Epithelial cell of proximal tubule (primary cell): ENCODE measurements around the gene PLGRKT. TPM values are rescaled to one million over a fixed set of nuclear protein-coding genes. Genes with fewer than 3 reads are reported as not detected.

Source experiments
- DNase-seq: peaks from one replicate; pipeline ENCODE4 v3.0.0-alpha.2; 2011; ENCODE audit warnings: low read depth
- H3K4me3 ChIP-seq: 2 replicates; pipeline ENCODE4 v1.5.1; 2011; ENCODE audit warnings: low read depth, mild to moderate bottlenecking, low read length
- total RNA-seq: library from RNA; depleted of rRNA; stranded (reverse); fragments of >200 nt; gene quantifications from 2 replicates; pipeline ENCODE4 v1.2.3, GENCODE V29; 2015
- TF ChIP-seq, protein P1 (sequence below): conservative IDR thresholded peaks from 2 replicates; pipeline ENCODE4 v1.5.1; 2012; ENCODE audit warnings: low read depth, mild to moderate bottlenecking, low read length

PLGRKT gene
- total RNA-seq, 1 donor from 2014 or later = 28.5 TPM

DNA sequence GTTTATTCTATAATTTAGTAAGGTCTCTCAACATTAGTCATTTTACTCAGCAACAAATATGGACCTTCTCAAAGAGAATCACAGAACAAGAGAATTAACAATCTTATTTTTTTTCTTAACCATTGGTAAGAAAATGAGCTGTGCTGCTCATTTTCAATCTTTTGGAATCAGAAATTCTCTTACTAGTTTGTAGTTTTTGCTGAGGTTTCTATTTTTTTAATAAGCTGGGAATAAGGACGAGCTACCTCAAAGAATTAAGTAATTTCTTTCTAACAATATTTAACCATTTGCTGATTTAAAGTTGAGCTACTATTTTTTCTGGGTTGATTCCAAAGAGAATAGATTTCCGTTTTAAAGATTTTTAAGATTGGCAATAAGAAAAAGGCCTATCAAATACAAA lies 44.2 kb downstream of the PLGRKT start:
- DNase-seq = no peak

DNA sequence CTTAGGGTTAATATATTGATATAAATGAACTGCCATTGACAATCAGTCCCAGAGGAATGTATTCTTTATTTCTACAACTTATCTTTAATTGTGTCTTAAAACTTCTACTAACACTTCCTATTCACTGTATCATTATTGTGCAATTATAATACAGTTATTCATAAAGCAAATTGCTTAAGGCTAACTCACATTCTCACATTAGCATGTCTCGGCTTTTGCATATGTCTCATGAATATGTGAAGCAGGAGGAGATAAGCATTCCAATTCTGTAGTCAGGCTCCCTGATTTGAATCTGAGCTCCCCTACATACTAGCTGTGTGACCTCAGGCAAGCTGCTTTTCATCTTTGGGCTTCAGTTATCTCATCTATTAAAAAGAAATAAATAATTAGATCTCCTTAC lies 45.4 kb downstream of the PLGRKT start:
- no peak for DNase-seq
- no peak overlapping the region for H3K4me3 ChIP-seq
- TF ChIP-seq, protein P1, sequence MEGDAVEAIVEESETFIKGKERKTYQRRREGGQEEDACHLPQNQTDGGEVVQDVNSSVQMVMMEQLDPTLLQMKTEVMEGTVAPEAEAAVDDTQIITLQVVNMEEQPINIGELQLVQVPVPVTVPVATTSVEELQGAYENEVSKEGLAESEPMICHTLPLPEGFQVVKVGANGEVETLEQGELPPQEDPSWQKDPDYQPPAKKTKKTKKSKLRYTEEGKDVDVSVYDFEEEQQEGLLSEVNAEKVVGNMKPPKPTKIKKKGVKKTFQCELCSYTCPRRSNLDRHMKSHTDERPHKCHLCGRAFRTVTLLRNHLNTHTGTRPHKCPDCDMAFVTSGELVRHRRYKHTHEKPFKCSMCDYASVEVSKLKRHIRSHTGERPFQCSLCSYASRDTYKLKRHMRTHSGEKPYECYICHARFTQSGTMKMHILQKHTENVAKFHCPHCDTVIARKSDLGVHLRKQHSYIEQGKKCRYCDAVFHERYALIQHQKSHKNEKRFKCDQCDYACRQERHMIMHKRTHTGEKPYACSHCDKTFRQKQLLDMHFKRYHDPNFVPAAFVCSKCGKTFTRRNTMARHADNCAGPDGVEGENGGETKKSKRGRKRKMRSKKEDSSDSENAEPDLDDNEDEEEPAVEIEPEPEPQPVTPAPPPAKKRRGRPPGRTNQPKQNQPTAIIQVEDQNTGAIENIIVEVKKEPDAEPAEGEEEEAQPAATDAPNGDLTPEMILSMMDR = no peak

More for the DNA sequence above, 44.2 kb downstream of the PLGRKT start:
- H3K4me3 ChIP-seq = no peak overlapping the region
- TF ChIP-seq, protein P1 = no peak

DNA sequence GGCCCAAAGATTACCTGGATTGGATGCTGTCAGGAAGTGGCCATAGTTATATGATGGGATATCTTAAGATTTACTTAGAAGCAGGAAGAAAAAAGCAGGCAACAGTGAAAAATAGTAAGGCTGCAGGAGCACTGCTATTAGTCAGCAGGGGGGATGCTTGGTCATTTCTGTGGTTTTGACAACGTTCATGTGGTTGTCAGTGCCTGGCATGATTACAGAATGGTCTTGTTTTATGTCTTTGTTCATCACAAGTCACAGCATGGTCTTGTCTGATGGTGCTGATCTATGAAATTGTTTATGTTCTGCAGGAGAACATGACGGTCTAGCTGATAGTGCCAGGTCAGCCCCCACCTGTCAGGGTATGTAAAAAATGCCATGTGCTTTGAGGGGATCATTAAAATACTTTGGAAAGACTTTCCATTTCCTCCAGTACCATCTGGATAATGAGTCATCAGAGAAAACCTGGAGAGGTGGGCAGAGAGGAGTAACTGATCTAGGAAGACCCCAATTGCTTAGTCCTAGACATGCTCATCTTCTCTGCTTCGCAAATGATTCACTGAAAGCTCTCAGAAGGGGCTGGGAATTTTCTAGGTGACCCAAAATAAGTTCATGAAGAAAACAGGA lies 48.5 kb downstream of the PLGRKT start:
- peak; percentile 27 for DNase-seq
- no peak overlapping the region for H3K4me3 ChIP-seq
- TF ChIP-seq, protein P1 = no peak

DNA sequence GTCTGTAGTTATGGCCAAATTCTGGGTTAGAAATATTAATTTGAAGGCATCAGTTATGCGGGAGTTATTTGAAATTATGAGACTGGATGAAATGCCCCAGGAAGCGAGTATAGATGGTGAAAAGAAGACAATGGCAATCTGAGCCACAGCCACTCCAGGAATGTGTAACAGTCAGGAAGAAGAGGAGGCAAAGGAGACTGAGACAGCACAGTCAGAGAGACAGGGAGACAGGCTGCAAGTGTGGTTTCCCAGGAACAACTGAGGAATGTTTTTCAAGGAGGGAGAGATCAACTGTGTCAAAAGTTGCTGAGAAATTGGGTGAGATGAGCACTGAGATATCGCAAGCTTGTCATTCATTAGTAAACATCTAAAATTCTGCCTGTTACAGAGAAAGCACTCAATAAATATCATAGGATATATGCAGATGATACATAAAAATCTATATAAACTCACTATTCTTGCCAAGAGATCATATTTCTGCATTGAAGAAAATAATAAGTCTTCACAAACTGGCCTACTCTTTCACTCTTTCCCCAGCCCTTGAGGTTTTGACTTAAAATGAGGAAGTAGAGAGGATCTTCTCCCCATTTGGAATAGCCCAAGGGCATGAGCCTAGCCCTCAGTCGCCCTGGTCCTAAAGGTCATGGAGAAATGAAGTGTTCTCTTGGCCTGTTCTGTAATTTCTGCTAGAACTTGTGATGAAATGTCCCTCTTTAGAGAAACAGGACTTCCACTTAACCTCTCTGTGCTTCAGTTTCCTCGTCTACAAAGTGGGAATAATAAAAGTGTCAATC lies 49.5 kb downstream of the PLGRKT start:
- H3K4me3 ChIP-seq = no peak overlapping the region
- no peak for DNase-seq

DNA sequence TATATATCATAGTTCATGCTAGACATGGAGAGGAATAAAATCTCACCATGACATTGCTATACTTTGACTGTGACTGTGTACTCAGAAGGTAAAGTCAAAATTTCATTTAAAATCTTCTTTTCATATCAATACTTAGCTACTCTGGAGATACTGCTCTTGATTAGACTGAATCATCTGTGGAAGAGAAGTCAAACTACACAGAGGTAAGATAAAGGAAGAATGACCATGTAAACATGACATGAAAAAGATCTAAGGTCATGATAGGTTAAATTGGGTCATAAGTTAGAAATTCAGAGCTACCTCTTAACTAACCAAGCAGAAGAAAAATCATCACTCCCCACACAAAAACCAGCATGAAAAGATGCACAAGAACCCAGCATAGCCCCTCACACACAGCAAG lies 53.3 kb downstream of the PLGRKT start:
- no peak overlapping the region for H3K4me3 ChIP-seq
- TF ChIP-seq, protein P1 = no peak
- DNase-seq = no peak

More for the DNA sequence above, 49.5 kb downstream of the PLGRKT start:
- TF ChIP-seq, protein P1 = no peak

DNA sequence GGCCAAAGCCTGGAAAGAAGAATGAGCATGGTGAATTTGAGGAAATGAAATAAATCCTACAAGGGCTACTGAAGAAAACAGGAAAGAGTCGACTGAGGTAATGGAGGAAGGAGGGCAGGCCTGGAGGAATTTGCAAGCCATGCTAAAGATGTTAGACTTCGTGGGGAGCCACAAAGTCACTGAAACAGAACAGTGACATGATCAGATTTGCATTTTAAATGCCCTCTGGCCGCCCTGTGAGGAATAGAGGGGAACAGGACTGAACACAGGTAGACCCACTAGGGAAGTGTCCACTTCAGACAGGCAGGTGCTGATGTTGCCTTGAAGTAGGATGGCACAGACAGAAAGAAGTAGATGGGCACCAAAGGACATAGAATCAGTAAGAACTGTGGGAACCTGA lies 55.2 kb downstream of the PLGRKT start:
- DNase-seq = no peak
- TF ChIP-seq, protein P1 = no peak
- no peak overlapping the region for H3K4me3 ChIP-seq
